ENCODE results near the gene IGF2BP2. TPM values are rescaled to one million over a fixed set of nuclear protein-coding genes. Genes with fewer than 3 reads are reported as not detected.

The IGF2BP2 gene
- total RNA-seq, 1 donor: 67.8 TPM

- DNase-seq (ENCODE audit: low read depth): peak; percentile 94
- TF ChIP-seq, protein P1, sequence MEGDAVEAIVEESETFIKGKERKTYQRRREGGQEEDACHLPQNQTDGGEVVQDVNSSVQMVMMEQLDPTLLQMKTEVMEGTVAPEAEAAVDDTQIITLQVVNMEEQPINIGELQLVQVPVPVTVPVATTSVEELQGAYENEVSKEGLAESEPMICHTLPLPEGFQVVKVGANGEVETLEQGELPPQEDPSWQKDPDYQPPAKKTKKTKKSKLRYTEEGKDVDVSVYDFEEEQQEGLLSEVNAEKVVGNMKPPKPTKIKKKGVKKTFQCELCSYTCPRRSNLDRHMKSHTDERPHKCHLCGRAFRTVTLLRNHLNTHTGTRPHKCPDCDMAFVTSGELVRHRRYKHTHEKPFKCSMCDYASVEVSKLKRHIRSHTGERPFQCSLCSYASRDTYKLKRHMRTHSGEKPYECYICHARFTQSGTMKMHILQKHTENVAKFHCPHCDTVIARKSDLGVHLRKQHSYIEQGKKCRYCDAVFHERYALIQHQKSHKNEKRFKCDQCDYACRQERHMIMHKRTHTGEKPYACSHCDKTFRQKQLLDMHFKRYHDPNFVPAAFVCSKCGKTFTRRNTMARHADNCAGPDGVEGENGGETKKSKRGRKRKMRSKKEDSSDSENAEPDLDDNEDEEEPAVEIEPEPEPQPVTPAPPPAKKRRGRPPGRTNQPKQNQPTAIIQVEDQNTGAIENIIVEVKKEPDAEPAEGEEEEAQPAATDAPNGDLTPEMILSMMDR (IDR thresholded peaks at IDR 0.05; ENCODE audit: insufficient read depth, low read depth, low read length): no peak
- H3K4me3 ChIP-seq (ENCODE audit: low read depth, low read length): no peak overlapping the region
These were observed 166.3 kb downstream of the IGF2BP2 start for GRCh38 chr3:185658504-185658912.

DNA sequence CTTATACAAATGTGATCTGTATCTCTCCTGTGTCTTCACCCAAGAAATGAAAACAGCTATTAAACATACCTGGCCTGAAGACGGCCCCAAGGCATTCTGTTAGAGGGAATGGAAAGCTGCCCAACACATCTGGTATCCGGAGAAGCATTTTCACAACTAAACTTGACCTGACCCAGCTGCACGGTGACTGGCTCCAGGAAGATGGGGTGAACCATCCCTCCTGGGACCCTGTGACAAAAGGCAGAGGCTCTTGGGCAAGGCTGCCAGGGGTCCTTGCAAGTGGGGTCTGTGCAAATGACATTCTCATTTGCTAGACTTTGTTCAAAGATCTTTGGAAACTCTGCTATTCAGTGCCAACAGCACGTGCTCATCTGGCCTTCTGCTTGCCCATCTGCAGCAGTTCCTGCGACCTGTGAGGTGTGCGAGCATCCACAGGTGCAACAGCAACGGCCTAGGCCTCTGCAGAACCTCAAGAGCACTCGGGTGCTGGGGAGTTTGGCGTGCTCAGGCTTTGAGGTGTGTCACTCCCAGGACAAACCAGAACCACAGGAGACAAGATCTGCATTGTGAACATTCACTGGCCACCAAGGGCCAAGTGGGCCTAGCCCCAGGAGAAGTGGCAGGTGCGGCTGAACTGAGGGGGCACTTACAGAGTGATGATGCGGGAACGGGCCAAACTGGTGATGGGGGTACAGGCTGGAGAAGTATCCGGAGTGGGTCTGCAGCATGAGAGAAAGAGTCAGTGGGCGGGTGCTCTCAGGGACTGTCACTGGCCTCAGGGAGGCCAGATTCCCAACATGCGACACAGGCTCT, 166.9 kb downstream of the IGF2BP2 start:
- no peak for DNase-seq (ENCODE audit: low read depth)
- TF ChIP-seq, protein P1 (IDR thresholded peaks at IDR 0.05; ENCODE audit: insufficient read depth, low read depth, low read length): no peak
- H3K4me3 ChIP-seq (ENCODE audit: low read depth, low read length): no peak overlapping the region

- DNase-seq (ENCODE audit: low read depth): no peak
- H3K4me3 ChIP-seq (ENCODE audit: low read depth, low read length): no peak overlapping the region
- TF ChIP-seq, protein P1 (IDR thresholded peaks at IDR 0.05; ENCODE audit: insufficient read depth, low read depth, low read length): no peak
These were observed 167.6 kb downstream of the IGF2BP2 start for GRCh38 chr3:185657211-185657610.

DNA sequence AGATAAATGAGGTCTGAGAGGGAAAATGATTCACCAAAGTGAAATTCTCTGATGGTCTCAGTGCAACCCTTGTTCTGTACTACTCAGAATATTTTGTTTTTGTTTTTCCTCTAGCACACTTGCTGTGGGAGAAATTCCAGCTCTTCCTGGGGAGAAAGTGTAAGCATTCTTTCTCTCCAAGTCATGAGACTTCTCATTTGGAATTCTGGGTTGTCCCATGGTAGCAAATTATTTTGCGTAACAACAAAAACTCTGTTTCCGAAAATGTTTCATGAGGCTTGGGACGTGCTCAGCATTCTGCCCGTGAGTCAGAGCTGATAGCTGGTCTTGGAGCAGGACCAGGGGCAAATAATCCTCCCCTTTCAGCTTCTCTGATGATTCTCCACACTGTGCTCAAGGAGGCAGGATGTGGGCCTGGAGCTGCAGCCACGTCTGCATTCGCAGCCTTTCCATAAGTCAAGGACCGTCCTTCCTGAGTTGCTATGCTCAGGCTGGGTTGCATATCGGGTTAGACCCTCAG, 168.5 kb downstream of the IGF2BP2 start:
- DNase-seq (ENCODE audit: low read depth): peak; percentile 99
- TF ChIP-seq, protein P1 (IDR thresholded peaks at IDR 0.05; ENCODE audit: insufficient read depth, low read depth, low read length): no peak
- no peak overlapping the region for H3K4me3 ChIP-seq (ENCODE audit: low read depth, low read length)

GRCh38 chr3:185655426-185656320, 169.2 kb downstream of the IGF2BP2 start:
- no peak overlapping the region for H3K4me3 ChIP-seq (ENCODE audit: low read depth, low read length)
- DNase-seq (ENCODE audit: low read depth): no peak
- TF ChIP-seq, protein P1 (IDR thresholded peaks at IDR 0.05; ENCODE audit: insufficient read depth, low read depth, low read length): no peak

- TF ChIP-seq, protein P1 (IDR thresholded peaks at IDR 0.05; ENCODE audit: insufficient read depth, low read depth, low read length): no peak
- DNase-seq (ENCODE audit: low read depth): no peak
These were observed 170.1 kb downstream of the IGF2BP2 start for GRCh38 chr3:185654758-185655145.

More at GRCh38 chr3:185654758-185655145, 170.1 kb downstream of the IGF2BP2 start:
- no peak overlapping the region for H3K4me3 ChIP-seq (ENCODE audit: low read depth, low read length)
